Measurements from ENCODE around the gene WDR93.

WDR93 gene

GRCh38 chr15:89654301-89654761 is 36.3 kb upstream of the WDR93 start:
- Histone ChIP-seq H3K9me3 (ENCODE audit: control extremely low read depth in 1 of 5, control insufficient read depth in 4 of 5, insufficient read depth in 2 of 5, low read depth in 1 of 5, low read length in 4 of 5) (no peaks in the 10 kb centered on the region), H3K4me3 (ENCODE audit: control insufficient read depth in 1 of 7, extremely low read depth in 1 of 7, insufficient read depth in 4 of 7, low read depth in 2 of 7, low read length in 6 of 7) (peak overlapping the region in 6 of 7 experiments; percentile 71 to 91 (median 82)), H3K4me1 (ENCODE audit: control extremely low read depth in 1 of 4, control insufficient read depth in 4 of 4, insufficient read depth in 4 of 4, low read length in 3 of 4) (peaks cover 4 to 22% (median 17%) of the 10 kb centered on the region in 4 experiments), H3K27ac (ENCODE audit: insufficient read depth in 1 of 2, low read depth in 1 of 2, low read length in 2 of 2, poor library complexity in 1 of 2, severe bottlenecking in 2 of 2) (peak overlapping the region in 1 of 2 experiments; percentile 25), H3K27me3 (replicated peaks in 2 of 5; ENCODE audit: control insufficient read depth in 4 of 5, insufficient read depth in 5 of 5, low read length in 4 of 5) (peaks cover 0 to 4% (median 0%) of the 10 kb centered on the region in 5 experiments), H3K36me3 (ENCODE audit: control insufficient read depth in 4 of 4, insufficient read depth in 4 of 4, low read length in 3 of 4) (peaks cover 0 to 10% (median 4%) of the 10 kb centered on the region in 4 experiments)
- WGBS (ENCODE audit: insufficient coverage), result 33% methylated on average over 9 of the region's 14 CpGs
- no peak for DNase-seq
- ChIA-PET POLR2A (interaction anchor here (0.6 to 0.8 kb wide), 2 partner anchors 11 to 747 kb away, joined by 3 read pairs; no protein-coding TSS in a partner anchor), CTCF (interaction anchor here (1.1 kb wide), 1 partner anchor 10 kb away, joined by 3 read pairs; no protein-coding TSS in a partner anchor)

- Histone ChIP-seq H3K27ac (ENCODE audit: insufficient read depth in 1 of 2, low read depth in 1 of 2, low read length in 2 of 2, poor library complexity in 1 of 2, severe bottlenecking in 2 of 2) (peak within 1 kb of the TSS in 1 of 2 experiments; percentile 25), H3K27me3 (replicated peaks in 2 of 5; ENCODE audit: control insufficient read depth in 4 of 5, insufficient read depth in 5 of 5, low read length in 4 of 5) (peaks cover 0 to 4% (median 0%) of the 10 kb centered on the region in 5 experiments), H3K4me1 (ENCODE audit: control extremely low read depth in 1 of 4, control insufficient read depth in 4 of 4, insufficient read depth in 4 of 4, low read length in 3 of 4) (peaks cover 4 to 22% (median 17%) of the 10 kb centered on the region in 4 experiments), H3K4me3 (ENCODE audit: control insufficient read depth in 1 of 7, extremely low read depth in 1 of 7, insufficient read depth in 4 of 7, low read depth in 2 of 7, low read length in 6 of 7) (peak within 1 kb of the TSS; percentile 63 to 91 (median 81)), H3K9me3 (ENCODE audit: control extremely low read depth in 1 of 5, control insufficient read depth in 4 of 5, insufficient read depth in 2 of 5, low read depth in 1 of 5, low read length in 4 of 5) (no peaks in the 10 kb centered on the region), H3K36me3 (ENCODE audit: control insufficient read depth in 4 of 4, insufficient read depth in 4 of 4, low read length in 3 of 4) (peaks cover 0 to 8% (median 3%) of the 10 kb centered on the region in 4 experiments)
- DNase-seq, result peak; percentile 65 to 87 (median 78)
- CTCF ChIA-PET, result interaction anchor here (1.1 kb wide), 1 partner anchor 9 kb away, joined by 3 read pairs; no protein-coding TSS in a partner anchor
- under 1% methylated on average over 71 of the region's 87 CpGs for WGBS (ENCODE audit: insufficient coverage)
- POLR2A ChIA-PET, result interaction anchor here (0.6 to 0.8 kb wide), 3 partner anchors 10 to 746 kb away, joined by 3 read pairs; no protein-coding TSS in a partner anchor
These were observed 35.5 kb upstream of the WDR93 start, which contains the start of gene KIF7 for GRCh38 chr15:89654847-89655805. Gene KIF7 (minus strand): TSS chr15:89655467. CDS start chr15:89652930, 2,537 bp downstream.

- Histone ChIP-seq H3K9me3 (ENCODE audit: control extremely low read depth in 1 of 5, control insufficient read depth in 4 of 5, insufficient read depth in 2 of 5, low read depth in 1 of 5, low read length in 4 of 5) (no peaks in the 10 kb centered on the region), H3K4me3 (ENCODE audit: control insufficient read depth in 1 of 7, extremely low read depth in 1 of 7, insufficient read depth in 4 of 7, low read depth in 2 of 7, low read length in 6 of 7) (peak overlapping the region in 1 of 7 experiments; percentile 91), H3K27me3 (replicated peaks in 2 of 5; ENCODE audit: control insufficient read depth in 4 of 5, insufficient read depth in 5 of 5, low read length in 4 of 5) (peaks cover 0 to 6% (median 0%) of the 10 kb centered on the region in 5 experiments), H3K36me3 (ENCODE audit: control insufficient read depth in 4 of 4, insufficient read depth in 4 of 4, low read length in 3 of 4) (peaks cover 0 to 8% (median 3%) of the 10 kb centered on the region in 4 experiments), H3K4me1 (ENCODE audit: control extremely low read depth in 1 of 4, control insufficient read depth in 4 of 4, insufficient read depth in 4 of 4, low read length in 3 of 4) (peaks cover 4 to 22% (median 17%) of the 10 kb centered on the region in 4 experiments), H3K27ac (ENCODE audit: insufficient read depth in 1 of 2, low read depth in 1 of 2, low read length in 2 of 2, poor library complexity in 1 of 2, severe bottlenecking in 2 of 2) (no peak overlapping the region)
- 69% methylated on average over 5 of the region's 7 CpGs for WGBS (ENCODE audit: insufficient coverage)
- peak in 2 of 3 donors; percentile 44 to 64 for DNase-seq
- CTCF ChIA-PET, result interaction anchor here (7.3 kb wide), 1 partner anchor 17 kb away, joined by 46 read pairs; no protein-coding TSS in a partner anchor
- POLR2A ChIA-PET, result no interaction called here
These were observed 34.3 kb upstream of the WDR93 start for GRCh38 chr15:89656116-89656815.

- no peak overlapping the region for H3K27ac ChIP-seq (ENCODE audit: insufficient read depth in 1 of 2, low read depth in 1 of 2, low read length in 2 of 2, poor library complexity in 1 of 2, severe bottlenecking in 2 of 2)
- 100% methylated on average over 5 of the region's 5 CpGs for WGBS (ENCODE audit: insufficient coverage)
- no peaks in the 10 kb centered on the region for H3K36me3 ChIP-seq (ENCODE audit: control insufficient read depth in 4 of 4, insufficient read depth in 4 of 4, low read length in 3 of 4)
- no peaks in the 10 kb centered on the region for H3K9me3 ChIP-seq (ENCODE audit: control extremely low read depth in 1 of 5, control insufficient read depth in 4 of 5, insufficient read depth in 2 of 5, low read depth in 1 of 5, low read length in 4 of 5)
- peaks cover 4 to 29% (median 21%) of the 10 kb centered on the region in 4 experiments for H3K4me1 ChIP-seq (ENCODE audit: control extremely low read depth in 1 of 4, control insufficient read depth in 4 of 4, insufficient read depth in 4 of 4, low read length in 3 of 4)
- ChIA-PET CTCF (interaction anchor here (0.8 to 7.3 kb wide), 3 partner anchors 10 to 16 kb away, joined by 3 to 46 read pairs (median 10); no protein-coding TSS in a partner anchor), POLR2A (no interaction called here)
- H3K4me3 ChIP-seq (ENCODE audit: control insufficient read depth in 1 of 7, extremely low read depth in 1 of 7, insufficient read depth in 4 of 7, low read depth in 2 of 7, low read length in 6 of 7), result no peak overlapping the region
- peaks cover 0 to 6% (median 0%) of the 10 kb centered on the region in 5 experiments for H3K27me3 ChIP-seq (replicated peaks in 2 of 5; ENCODE audit: control insufficient read depth in 4 of 5, insufficient read depth in 5 of 5, low read length in 4 of 5)
- DNase-seq, result no peak
These were observed 32.9 kb upstream of the WDR93 start for GRCh38 chr15:89657686-89658200.

GRCh38 chr15:89659295-89659694 is 31.3 kb upstream of the WDR93 start:
- Histone ChIP-seq H3K36me3 (ENCODE audit: control insufficient read depth in 4 of 4, insufficient read depth in 4 of 4, low read length in 3 of 4) (no peaks in the 10 kb centered on the region), H3K4me3 (ENCODE audit: control insufficient read depth in 1 of 7, extremely low read depth in 1 of 7, insufficient read depth in 4 of 7, low read depth in 2 of 7, low read length in 6 of 7) (no peak overlapping the region), H3K9me3 (ENCODE audit: control extremely low read depth in 1 of 5, control insufficient read depth in 4 of 5, insufficient read depth in 2 of 5, low read depth in 1 of 5, low read length in 4 of 5) (no peaks in the 10 kb centered on the region), H3K27me3 (replicated peaks in 2 of 5; ENCODE audit: control insufficient read depth in 4 of 5, insufficient read depth in 5 of 5, low read length in 4 of 5) (peaks cover 0 to 5% (median 0%) of the 10 kb centered on the region in 5 experiments), H3K27ac (ENCODE audit: insufficient read depth in 1 of 2, low read depth in 1 of 2, low read length in 2 of 2, poor library complexity in 1 of 2, severe bottlenecking in 2 of 2) (no peak overlapping the region), H3K4me1 (ENCODE audit: control extremely low read depth in 1 of 4, control insufficient read depth in 4 of 4, insufficient read depth in 4 of 4, low read length in 3 of 4) (peaks cover 4 to 34% (median 24%) of the 10 kb centered on the region in 4 experiments)
- 67% methylated on average over 1 of the region's 2 CpGs for WGBS (ENCODE audit: insufficient coverage)
- ChIA-PET POLR2A (no interaction called here), CTCF (interaction anchor here (1.2 to 7.3 kb wide), 3 partner anchors 11 to 14 kb away, joined by 5 to 46 read pairs (median 10); no protein-coding TSS in a partner anchor)
- DNase-seq, result no peak

- no peak for DNase-seq
- POLR2A ChIA-PET, result no interaction called here
- no peak overlapping the region for H3K27ac ChIP-seq (ENCODE audit: insufficient read depth in 1 of 2, low read depth in 1 of 2, low read length in 2 of 2, poor library complexity in 1 of 2, severe bottlenecking in 2 of 2)
- 100% methylated on average over 1 of the region's 2 CpGs for WGBS (ENCODE audit: insufficient coverage)
- H3K36me3 ChIP-seq (ENCODE audit: control insufficient read depth in 4 of 4, insufficient read depth in 4 of 4, low read length in 3 of 4), result no peaks in the 10 kb centered on the region
- peaks cover 0 to 27% (median 21%) of the 10 kb centered on the region in 4 experiments for H3K4me1 ChIP-seq (ENCODE audit: control extremely low read depth in 1 of 4, control insufficient read depth in 4 of 4, insufficient read depth in 4 of 4, low read length in 3 of 4)
- CTCF ChIA-PET, result interaction anchor here (3.7 to 7.3 kb wide), 2 partner anchors 13 to 14 kb away, joined by 19 to 46 read pairs; no protein-coding TSS in a partner anchor
- H3K4me3 ChIP-seq (ENCODE audit: control insufficient read depth in 1 of 7, extremely low read depth in 1 of 7, insufficient read depth in 4 of 7, low read depth in 2 of 7, low read length in 6 of 7), result no peak overlapping the region
- H3K9me3 ChIP-seq (ENCODE audit: control extremely low read depth in 1 of 5, control insufficient read depth in 4 of 5, insufficient read depth in 2 of 5, low read depth in 1 of 5, low read length in 4 of 5), result no peaks in the 10 kb centered on the region
- peaks cover 0 to 4% (median 0%) of the 10 kb centered on the region in 5 experiments for H3K27me3 ChIP-seq (replicated peaks in 2 of 5; ENCODE audit: control insufficient read depth in 4 of 5, insufficient read depth in 5 of 5, low read length in 4 of 5)
These were observed 30.1 kb upstream of the WDR93 start for GRCh38 chr15:89660556-89660955.
